Osteocyte (in vitro differentiated cells): ENCODE results near the gene RGS7. TPM values are rescaled to one million over a fixed set of nuclear protein-coding genes. Genes with fewer than 3 reads are reported as not detected.
"Not testable (repeated sequence)": the region's sequence is repeated elsewhere in the genome, so short reads cannot be mapped to it uniquely, and the experiment has no call there.

Experiments
- DNase-seq: peaks from one replicate; pipeline ENCODE4 v3.0.0; 2021; ENCODE audit warnings: mixed read lengths; ENCODE audit not compliant: unreplicated experiment; ENCODE audit errors: extremely low spot score
- H3K27ac Mint-ChIP-seq: one replicate; pipeline ENCODE4 v1.8.0; 2021; ENCODE audit warnings: mild to moderate bottlenecking, mixed read lengths; ENCODE audit not compliant: unreplicated experiment
- H3K27me3 Mint-ChIP-seq: one replicate; pipeline ENCODE4 v1.8.0; 2021; ENCODE audit warnings: mixed read lengths; ENCODE audit not compliant: unreplicated experiment
- H3K36me3 Mint-ChIP-seq: one replicate; pipeline ENCODE4 v1.8.0; 2021; ENCODE audit warnings: mixed read lengths; ENCODE audit not compliant: unreplicated experiment
- H3K4me1 Mint-ChIP-seq: one replicate; pipeline ENCODE4 v1.8.0; 2021; ENCODE audit warnings: mixed read lengths; ENCODE audit not compliant: unreplicated experiment
- H3K4me3 Mint-ChIP-seq: one replicate; pipeline ENCODE4 v1.8.0; 2021; ENCODE audit warnings: mild to moderate bottlenecking, moderate library complexity, mixed read lengths; ENCODE audit not compliant: unreplicated experiment
- H3K9me3 Mint-ChIP-seq: one replicate; pipeline ENCODE4 v1.8.0; 2021; ENCODE audit warnings: mixed read lengths; ENCODE audit not compliant: unreplicated experiment
- total RNA-seq: library from RNA; stranded (reverse); gene quantifications from 2 replicates; pipeline ENCODE4 v1.2.1, GENCODE V29; 2021
- TF ChIP-seq, protein P1 (sequence below): fragments of 200-600 bp; sonication (generic); IDR thresholded peaks from 2 replicates; pipeline ENCODE4 v1.5.0; 2021; ENCODE audit warnings: antibody characterized with exemption, mild to moderate bottlenecking, moderate library complexity

The RGS7 gene
- total RNA-seq, 1 donor from 2014 or later: 10.9 TPM

DNA sequence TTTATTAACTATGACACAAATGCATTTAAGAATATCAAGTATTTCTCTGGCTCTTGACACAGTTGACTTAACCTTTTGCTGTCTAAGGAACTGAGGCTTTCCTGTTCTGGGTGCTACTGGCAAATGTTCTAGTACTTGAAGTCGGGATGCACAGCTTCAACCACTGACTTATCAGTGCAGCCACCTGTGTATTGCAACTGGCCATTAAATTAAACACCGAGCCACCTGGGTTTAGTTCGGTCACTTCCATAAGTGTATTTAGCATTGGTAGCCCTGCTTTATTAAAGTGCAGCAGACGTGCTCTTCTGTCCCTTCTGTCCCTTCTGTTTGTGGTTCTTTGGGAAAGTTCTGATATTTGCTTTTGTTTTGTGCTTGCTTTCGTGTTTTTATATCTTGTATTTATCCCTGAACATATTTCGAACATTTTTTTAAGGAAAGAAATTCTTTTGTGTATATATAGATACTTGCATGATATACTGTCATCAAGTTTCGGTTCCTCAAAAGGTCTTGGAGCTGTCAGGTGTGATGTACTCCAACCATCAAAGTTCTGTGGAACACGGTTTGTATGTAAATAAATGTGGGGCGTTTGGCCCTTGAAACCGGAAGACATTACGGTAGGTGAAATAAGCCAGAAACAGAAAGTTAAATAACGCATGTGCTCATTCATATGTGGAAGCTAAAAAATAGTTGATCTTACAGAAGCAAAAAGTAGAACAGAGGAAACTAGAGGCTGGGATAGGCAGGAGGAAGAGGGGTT is 447.1 kb downstream of the RGS7 start:
- TF ChIP-seq, protein P1, sequence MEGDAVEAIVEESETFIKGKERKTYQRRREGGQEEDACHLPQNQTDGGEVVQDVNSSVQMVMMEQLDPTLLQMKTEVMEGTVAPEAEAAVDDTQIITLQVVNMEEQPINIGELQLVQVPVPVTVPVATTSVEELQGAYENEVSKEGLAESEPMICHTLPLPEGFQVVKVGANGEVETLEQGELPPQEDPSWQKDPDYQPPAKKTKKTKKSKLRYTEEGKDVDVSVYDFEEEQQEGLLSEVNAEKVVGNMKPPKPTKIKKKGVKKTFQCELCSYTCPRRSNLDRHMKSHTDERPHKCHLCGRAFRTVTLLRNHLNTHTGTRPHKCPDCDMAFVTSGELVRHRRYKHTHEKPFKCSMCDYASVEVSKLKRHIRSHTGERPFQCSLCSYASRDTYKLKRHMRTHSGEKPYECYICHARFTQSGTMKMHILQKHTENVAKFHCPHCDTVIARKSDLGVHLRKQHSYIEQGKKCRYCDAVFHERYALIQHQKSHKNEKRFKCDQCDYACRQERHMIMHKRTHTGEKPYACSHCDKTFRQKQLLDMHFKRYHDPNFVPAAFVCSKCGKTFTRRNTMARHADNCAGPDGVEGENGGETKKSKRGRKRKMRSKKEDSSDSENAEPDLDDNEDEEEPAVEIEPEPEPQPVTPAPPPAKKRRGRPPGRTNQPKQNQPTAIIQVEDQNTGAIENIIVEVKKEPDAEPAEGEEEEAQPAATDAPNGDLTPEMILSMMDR: no peak
- Mint-ChIP-seq H3K4me1 (peaks cover 34% of the 10 kb centered on the region), H3K27me3 (no peaks in the 10 kb centered on the region)

DNA sequence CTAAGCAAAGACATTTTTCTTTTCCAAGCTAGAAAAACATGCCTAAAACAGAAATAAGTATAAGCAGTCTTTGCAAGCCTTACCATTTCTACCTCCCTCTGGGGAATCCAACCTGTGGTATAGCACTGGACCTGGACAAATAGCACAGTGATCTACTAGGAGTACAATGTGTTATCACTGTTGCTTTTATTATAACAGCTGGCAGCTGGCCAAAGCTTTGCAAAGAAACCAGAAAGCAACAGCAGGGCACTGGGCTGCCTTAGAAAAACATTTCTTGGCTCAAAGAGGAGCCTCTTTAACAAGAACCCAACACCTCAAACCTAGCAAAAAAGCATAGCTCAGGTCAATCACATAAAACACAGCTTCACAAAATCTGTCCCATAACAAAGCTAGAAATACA is 450.5 kb downstream of the RGS7 start:
- Mint-ChIP-seq H3K4me3 (no peak overlapping the region), H3K27me3 (no peaks in the 10 kb centered on the region), H3K36me3 (peaks cover 4% of the 10 kb centered on the region), H3K27ac (no peak overlapping the region), H3K9me3 (peaks cover 6% of the 10 kb centered on the region), H3K4me1 (peaks cover 14% of the 10 kb centered on the region)
- DNase-seq: no peak
- TF ChIP-seq, protein P1: no peak

More for the DNA sequence above, 447.1 kb downstream of the RGS7 start:
- no peak for DNase-seq
- no peaks in the 10 kb centered on the region for H3K9me3 Mint-ChIP-seq
- no peak overlapping the region for H3K4me3 Mint-ChIP-seq
- H3K36me3 Mint-ChIP-seq: no peaks in the 10 kb centered on the region
- H3K27ac Mint-ChIP-seq: no peak overlapping the region

DNA sequence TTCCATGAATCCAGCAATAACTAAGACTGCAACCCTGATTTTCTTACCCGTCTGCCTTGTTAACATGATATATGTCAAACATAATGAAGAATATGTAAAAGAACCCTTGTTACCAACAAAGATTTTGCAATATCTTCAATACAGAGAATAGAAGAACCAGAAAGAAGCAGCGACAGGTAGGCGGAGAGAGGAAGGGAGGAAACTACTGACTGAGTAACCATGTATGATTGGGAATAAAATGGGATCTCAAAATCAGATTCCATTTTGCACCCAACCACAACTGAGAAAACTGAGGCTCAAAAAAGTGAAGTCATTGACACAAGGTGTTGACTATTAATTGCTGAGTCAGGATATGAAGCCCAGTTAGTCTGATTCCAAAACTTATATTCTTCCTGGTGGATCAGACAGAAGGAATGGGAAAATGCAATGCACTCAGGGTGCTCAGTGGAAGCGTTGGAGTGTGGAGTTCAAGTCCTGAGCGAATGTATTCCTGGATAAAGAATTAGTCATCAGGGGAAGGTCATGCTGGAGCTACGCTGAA is 451.7 kb downstream of the RGS7 start:
- DNase-seq: no peak
- H3K27me3 Mint-ChIP-seq: no peaks in the 10 kb centered on the region
- peaks cover 5% of the 10 kb centered on the region for H3K36me3 Mint-ChIP-seq
- TF ChIP-seq, protein P1: no peak
- peaks cover 6% of the 10 kb centered on the region for H3K9me3 Mint-ChIP-seq
- peaks cover 14% of the 10 kb centered on the region for H3K4me1 Mint-ChIP-seq
- H3K27ac Mint-ChIP-seq: no peak overlapping the region
- H3K4me3 Mint-ChIP-seq: no peak overlapping the region

DNA sequence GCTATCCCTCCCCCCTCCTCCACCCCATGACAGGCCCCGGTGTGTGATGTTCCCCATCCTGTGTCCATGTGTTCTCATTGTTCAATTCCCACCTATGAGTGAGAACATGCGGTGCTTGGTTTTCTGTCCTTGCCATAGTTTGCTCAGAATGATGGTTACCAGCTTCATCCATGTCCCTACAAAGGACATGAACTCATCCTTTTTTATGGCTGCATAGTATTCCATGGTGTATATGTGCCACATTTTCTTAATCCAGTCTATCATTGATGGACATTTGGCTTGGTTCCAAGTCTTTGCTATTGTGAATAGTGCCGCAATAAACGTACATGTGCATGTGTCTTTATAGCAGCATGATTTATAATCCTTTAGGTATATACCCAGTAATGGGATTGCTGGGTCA is 461.6 kb downstream of the RGS7 start:
- not testable (repeated sequence) for H3K4me3 Mint-ChIP-seq, H3K9me3 Mint-ChIP-seq

DNA sequence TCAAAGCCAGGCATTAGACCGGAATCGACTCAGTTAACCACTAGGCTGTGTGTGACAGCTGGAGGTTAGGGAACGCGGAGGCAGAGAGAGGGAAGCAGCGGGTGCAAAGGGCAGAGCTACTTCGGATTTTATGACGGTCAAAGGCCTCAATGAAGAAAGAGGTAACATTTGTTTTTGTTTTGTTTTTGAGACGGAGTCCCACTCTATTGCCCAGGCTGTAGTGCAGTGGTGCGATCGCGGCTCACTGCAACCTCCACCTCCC is 468.3 kb downstream of the RGS7 start:
- Mint-ChIP-seq H3K27ac (no peak overlapping the region), H3K36me3 (no peaks in the 10 kb centered on the region), H3K9me3 (no peaks in the 10 kb centered on the region), H3K4me1 (peaks cover 2% of the 10 kb centered on the region), H3K4me3 (no peak overlapping the region), H3K27me3 (no peaks in the 10 kb centered on the region)
- TF ChIP-seq, protein P1: no peak
- DNase-seq: no peak

More for the DNA sequence above, 461.6 kb downstream of the RGS7 start:
- not testable (repeated sequence) for H3K36me3 Mint-ChIP-seq, H3K27ac Mint-ChIP-seq, DNase-seq, H3K4me1 Mint-ChIP-seq, H3K27me3 Mint-ChIP-seq
